Islet of Langerhans (tissue), 1 donor: ENCODE results near the gene PRPF6.

Experiments
- FAIRE-seq: peaks from one replicate; lab custom pipeline; 2011; peaks lifted over from hg19 to GRCh38; lab: Jason Lieb, UNC

Gene PRPF6

DNA sequence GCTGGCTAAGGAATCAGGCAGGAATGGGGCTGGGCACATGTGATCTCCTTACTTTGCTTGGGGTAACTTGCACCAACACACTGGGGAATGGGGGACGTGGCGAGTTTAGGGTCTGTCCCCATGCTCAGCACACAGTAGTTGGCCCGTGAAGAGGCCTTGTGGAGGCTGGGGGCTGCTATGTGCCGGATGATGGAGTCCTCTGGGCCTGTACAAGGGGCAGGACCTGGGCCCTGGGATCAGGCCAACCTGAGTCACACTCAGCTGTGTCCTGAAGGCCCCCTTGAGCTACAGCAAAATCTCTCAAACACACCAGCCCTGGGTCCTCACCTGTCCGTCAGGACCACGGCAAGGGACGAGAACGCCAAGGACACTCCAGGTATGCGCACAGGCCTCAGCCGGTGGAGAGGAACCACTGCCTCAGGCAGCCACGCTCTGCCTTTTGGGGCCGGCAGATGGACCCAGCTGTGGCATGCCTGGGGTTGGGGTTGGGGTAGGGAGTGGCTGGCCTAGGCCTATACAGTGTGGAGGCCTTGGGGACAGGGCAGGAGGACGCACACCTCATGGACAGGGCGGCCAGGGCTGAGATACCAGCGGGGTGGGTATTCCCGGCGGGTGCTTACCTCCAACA, 35.8 kb upstream of the PRPF6 start:
- FAIRE-seq = no peak

- no peak for FAIRE-seq
Observed at GRCh38 chr20:63945921-63946920, 34.7 kb upstream of the PRPF6 start.

- no peak for FAIRE-seq
Observed at GRCh38 chr20:63946986-63947637, 33.8 kb upstream of the PRPF6 start.

- no peak for FAIRE-seq
Observed at GRCh38 chr20:63947638-63948456, 33.1 kb upstream of the PRPF6 start.

DNA sequence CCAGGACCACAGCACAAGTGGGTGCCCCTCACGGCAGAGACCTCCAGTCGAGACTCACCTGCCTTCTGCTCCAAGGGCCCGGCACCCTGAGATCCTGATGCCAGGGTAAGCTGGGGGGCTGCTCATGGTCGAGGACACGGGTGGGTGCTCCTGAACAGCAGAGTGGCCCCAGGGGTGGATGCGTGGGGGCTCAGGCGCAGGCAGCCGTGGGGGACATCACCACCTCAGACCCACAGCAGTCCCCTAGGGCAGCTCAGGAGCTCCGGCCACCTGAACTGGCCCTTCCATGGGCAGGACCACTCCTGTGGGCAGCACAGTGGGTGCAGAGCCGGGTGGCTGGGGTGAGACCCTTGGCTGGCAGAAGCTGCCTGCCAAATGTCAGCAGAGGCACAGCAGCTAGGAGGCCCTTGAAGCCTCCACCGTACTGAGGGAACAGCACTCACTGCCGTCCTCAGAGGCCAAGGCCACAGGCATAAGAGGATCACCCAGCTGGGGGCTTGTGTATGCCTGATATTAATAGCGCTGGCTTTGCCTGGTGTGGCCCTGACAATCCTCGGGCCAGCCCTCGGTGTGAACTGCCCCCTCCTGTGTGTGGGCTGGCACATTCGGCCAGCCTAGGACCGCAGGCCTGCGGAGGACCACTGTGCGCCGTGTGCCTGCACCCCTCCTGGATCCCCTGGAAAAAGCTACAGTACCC, 30.1 kb upstream of the PRPF6 start:
- FAIRE-seq = no peak

GRCh38 chr20:63951398-63952209, 29.3 kb upstream of the PRPF6 start:
- no peak for FAIRE-seq

- FAIRE-seq = no peak
Observed at GRCh38 chr20:63952210-63952535, 28.8 kb upstream of the PRPF6 start.

DNA sequence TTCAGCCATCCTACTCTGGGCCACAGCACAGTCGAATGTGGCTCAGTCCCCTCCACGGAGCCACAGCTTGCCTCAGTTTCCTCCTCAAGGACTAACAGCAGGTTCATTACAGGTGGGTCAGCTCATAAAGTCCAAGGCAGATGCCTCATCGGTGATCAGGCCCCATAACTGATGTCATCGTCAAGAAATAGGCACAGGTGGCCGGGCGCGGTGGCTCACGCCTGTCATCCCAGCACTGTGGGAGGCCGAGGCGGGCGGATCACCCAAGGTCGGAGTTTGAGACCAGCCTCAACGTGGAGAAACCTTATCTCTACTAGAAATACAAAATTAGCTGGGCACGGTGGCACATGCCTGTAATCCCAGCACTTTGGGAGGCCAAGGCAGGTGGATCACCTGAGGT, 28.2 kb upstream of the PRPF6 start:
- FAIRE-seq = no peak

GRCh38 chr20:63953764-63954429, 27.0 kb upstream of the PRPF6 start:
- FAIRE-seq = no peak

GRCh38 chr20:63955281-63955826, 25.6 kb upstream of the PRPF6 start:
- FAIRE-seq = no peak

DNA sequence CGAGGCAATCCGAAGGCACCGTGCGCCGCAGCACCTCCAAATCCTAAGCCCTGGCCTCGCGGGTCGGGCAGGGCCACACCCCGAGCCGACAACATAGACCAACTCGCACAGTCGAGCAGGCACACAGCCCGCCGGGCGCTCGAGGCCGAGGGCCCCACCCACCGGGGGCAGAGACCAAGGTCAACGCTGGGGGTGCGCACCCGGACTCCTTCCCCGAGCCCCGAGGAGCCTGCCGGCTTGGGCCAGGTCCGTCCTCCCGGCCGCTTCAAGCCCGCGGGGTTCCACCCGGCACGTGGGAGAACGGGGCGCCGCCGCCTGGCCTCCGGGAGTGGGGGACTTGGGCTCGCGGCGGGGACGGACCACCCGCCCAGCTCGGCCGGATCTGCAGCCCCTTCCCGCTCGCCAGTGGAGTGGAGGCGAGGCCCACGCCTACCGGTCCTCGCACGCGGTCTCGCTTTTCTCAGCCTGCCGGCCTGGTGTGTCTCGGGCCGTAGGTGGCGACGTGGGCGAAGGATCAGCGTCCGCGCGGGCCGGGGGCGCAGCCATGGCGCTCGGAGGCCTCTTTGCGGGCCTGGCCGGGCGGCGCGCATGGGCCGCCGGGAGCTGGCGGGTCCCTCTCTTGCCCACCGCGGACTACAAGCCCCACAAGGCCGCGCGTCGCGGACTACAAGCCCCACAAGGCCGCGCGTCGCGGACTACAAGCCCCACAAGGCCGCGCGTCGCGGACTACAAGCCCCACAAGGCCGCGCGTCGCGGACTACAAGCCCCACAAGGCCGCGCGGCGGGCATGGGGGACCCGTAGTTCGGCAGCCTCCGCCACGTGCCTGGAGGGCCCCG, 24.9 kb upstream of the PRPF6 start, which contains the start of gene UCKL1:
UCKL1 (minus strand) TSS at position 590 of the 837 bp plus-strand sequence; CDS start at position 546, 44 bp downstream.
- FAIRE-seq = no peak

DNA sequence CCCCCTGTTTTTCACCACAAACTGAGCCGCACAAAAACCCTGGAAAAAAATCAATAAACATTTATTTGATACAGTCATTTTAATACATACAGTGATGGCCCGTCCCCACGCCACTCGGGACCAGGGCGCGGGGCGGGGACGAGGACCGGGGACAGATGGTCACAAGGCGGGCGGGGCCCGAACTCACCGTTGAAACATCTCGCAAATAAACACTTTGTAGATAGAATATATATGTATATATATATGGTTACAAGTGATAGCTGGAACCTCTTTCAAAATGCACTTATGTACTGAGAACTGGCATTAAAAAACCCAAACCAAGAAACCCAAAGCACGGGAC, 24.3 kb upstream of the PRPF6 start:
- no peak for FAIRE-seq

GRCh38 chr20:63957004-63957689, 23.8 kb upstream of the PRPF6 start:
- FAIRE-seq = no peak

GRCh38 chr20:63957690-63958441, 23.1 kb upstream of the PRPF6 start:
- FAIRE-seq = no peak

DNA sequence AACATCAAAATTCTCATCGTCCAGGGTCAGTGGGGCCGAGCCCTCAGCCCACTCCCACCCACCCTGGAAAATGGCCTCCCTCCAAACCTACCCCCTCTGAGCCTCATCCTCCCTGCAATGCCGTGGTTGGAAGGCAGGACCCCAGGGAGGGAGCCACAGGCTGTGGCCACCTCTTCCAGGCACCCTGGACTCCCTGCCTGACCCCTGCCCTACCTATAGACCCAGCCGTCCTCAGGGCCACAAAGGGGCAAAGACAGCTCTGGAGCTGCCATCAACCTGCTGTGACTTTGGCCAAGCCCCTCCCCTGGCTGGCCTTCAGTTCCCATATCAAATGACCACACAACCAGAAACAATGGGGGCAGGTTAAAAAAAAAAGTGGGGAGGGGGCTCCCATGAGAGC, 22.5 kb upstream of the PRPF6 start:
- FAIRE-seq = no peak

GRCh38 chr20:63958964-63959698, 21.8 kb upstream of the PRPF6 start:
- no peak for FAIRE-seq

DNA sequence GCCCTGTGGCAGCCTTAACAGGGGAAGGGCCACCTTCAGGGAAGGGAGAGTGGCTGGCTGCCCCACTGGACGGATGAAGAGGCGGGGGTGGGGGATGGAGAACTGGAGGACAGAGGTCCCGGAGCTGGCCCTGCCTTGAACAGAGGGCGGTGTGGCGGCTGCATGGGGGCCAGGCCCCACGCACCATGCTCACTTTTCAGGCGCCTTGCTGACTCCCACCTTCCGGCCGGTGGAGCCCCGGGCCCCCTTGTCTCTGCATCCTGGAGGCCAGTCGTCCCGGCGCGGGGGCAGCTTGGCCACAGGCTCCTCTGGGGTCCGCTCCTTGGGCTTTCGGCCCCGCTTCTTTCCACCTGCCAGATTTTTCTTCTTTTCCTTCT, 21.2 kb upstream of the PRPF6 start:
- no peak for FAIRE-seq
